Ishikawa (cell line): Measurements from ENCODE around the gene SDK1.

Source experiments
- CEBPB ChIP-seq: IDR thresholded peaks from 2 replicates; pipeline ENCODE4 v1.6.1; 2012
- CREB1 ChIP-seq: IDR thresholded peaks from 2 replicates; pipeline ENCODE4 v1.6.1; 2012; ENCODE audit warnings: low read depth
- EGR1 ChIP-seq: IDR thresholded peaks from 2 replicates; pipeline ENCODE4 v1.6.1; 2012
- EP300 ChIP-seq: IDR thresholded peaks from 2 replicates; pipeline ENCODE4 v1.6.1; 2012; ENCODE audit warnings: borderline replicate concordance
- FOXM1 ChIP-seq: IDR thresholded peaks from 2 replicates; pipeline ENCODE4 v1.6.1; 2012; ENCODE audit warnings: low read depth, borderline replicate concordance
- MAX ChIP-seq: IDR thresholded peaks from 2 replicates; pipeline ENCODE4 v1.6.1; 2012
- NFIC ChIP-seq: IDR thresholded peaks from 2 replicates; pipeline ENCODE4 v1.6.1; 2012
- RAD21 ChIP-seq: IDR thresholded peaks from 2 replicates; pipeline ENCODE4 v1.6.1; 2012; ENCODE audit warnings: low read depth
- REST ChIP-seq: IDR thresholded peaks from 2 replicates; pipeline ENCODE4 v1.6.1; 2012; ENCODE audit warnings: low read depth, mild to moderate bottlenecking
- TAF1 ChIP-seq: IDR thresholded peaks from 2 replicates; pipeline ENCODE4 v1.6.1; 2012; ENCODE audit warnings: low read depth, mild to moderate bottlenecking
- TCF12 ChIP-seq: IDR thresholded peaks from 2 replicates; pipeline ENCODE4 v1.6.1; 2012; ENCODE audit warnings: low read depth
- TEAD4 ChIP-seq: IDR thresholded peaks from 2 replicates; pipeline ENCODE4 v1.6.1; 2012
- USF1 ChIP-seq: IDR thresholded peaks from 2 replicates; pipeline ENCODE4 v1.6.1; 2012
- YY1 ChIP-seq: IDR thresholded peaks from 2 replicates; pipeline ENCODE4 v1.6.1; 2012; ENCODE audit warnings: low read depth
- ZBTB7A ChIP-seq: IDR thresholded peaks from 2 replicates; pipeline ENCODE4 v1.6.1; 2012; ENCODE audit warnings: low read depth

Gene SDK1

GRCh38 chr7:3781607-3782006, 480.6 kb downstream of the SDK1 start:
- TF ChIP-seq ZBTB7A = no peak
- TF ChIP-seq EP300 = no peak
- TF ChIP-seq EGR1 = no peak
- no peak for TF ChIP-seq YY1
- no peak for TF ChIP-seq CEBPB
- no peak for TF ChIP-seq CREB1
- TF ChIP-seq MAX = no peak
- no peak for TF ChIP-seq FOXM1
- TF ChIP-seq REST = no peak
- no peak for TF ChIP-seq NFIC

GRCh38 chr7:3787717-3788264, 486.7 kb downstream of the SDK1 start:
- TF ChIP-seq YY1 (no peak), REST (no peak), RAD21 (no peak), USF1 (no peak), FOXM1 (no peak), ZBTB7A (no peak), TCF12 (no peak), NFIC (no peak)

GRCh38 chr7:3790803-3791202, 489.8 kb downstream of the SDK1 start:
- TF ChIP-seq EGR1 = no peak
- no peak for TF ChIP-seq REST
- no peak for TF ChIP-seq EP300
- TF ChIP-seq FOXM1 = no peak
- TF ChIP-seq MAX = no peak
- TF ChIP-seq CEBPB = no peak
- TF ChIP-seq RAD21 = no peak
- TF ChIP-seq TEAD4 = no peak
- no peak for TF ChIP-seq YY1
- no peak for TF ChIP-seq ZBTB7A
- TF ChIP-seq USF1 = no peak

- TF ChIP-seq TCF12 (no peak), FOXM1 (no peak), EP300 (no peak), REST (no peak), NFIC (no peak), CREB1 (no peak), MAX (no peak), EGR1 (no peak), RAD21 (no peak), TAF1 (no peak)
Measured at GRCh38 chr7:3791327-3791726, 490.3 kb downstream of the SDK1 start.
